Stimulated activated CD4-positive, alpha-beta T cell treated with anti-CD3 and anti-CD28 coated beads, Interleukin-4, amount 100 ng/mL, for 1 hour (primary cell): ENCODE results near the gene MXD4.

Experiments
- DNase-seq: peaks from one replicate; pipeline ENCODE4 v3.0.0-alpha.2; 2020

The MXD4 gene

DNA sequence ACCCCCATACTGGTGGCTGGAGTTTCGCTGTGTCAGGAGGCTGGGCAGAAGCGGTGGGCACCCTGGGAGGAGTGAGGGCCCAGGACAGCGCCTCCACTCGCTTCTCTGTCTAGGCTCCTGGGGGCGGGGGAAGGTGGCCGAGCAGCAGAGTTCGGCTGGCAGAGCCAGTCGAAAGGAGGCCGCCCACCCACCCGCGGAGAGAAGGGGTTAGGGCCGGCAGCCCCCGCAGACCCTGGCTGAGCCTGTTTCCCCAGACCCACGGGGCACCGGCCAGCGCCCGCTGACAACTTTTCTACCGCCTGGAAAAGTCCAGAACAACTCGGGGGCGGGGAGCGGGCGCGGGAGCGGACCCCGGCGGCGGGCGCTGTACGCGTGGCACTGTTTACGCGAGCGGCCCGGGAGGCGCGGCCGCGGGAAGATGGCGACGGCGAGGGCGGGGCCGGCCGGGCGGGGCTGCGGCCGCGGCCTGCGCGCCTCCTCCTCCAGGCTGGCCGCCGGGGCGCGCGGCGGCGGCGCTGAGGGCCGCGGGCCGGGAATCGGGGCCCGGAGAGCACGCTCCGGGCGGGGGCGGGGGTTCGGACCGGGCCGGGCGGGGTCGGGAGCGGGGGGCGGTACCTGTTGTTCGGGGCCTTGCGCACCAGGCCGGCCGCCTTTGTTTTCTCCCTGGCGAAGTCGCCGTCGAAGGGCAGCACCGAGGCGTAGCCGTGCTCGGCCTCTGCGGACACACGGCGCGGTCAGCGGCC lies 628 bp downstream of the MXD4 start:
- DNase-seq: peak; percentile 64

DNA sequence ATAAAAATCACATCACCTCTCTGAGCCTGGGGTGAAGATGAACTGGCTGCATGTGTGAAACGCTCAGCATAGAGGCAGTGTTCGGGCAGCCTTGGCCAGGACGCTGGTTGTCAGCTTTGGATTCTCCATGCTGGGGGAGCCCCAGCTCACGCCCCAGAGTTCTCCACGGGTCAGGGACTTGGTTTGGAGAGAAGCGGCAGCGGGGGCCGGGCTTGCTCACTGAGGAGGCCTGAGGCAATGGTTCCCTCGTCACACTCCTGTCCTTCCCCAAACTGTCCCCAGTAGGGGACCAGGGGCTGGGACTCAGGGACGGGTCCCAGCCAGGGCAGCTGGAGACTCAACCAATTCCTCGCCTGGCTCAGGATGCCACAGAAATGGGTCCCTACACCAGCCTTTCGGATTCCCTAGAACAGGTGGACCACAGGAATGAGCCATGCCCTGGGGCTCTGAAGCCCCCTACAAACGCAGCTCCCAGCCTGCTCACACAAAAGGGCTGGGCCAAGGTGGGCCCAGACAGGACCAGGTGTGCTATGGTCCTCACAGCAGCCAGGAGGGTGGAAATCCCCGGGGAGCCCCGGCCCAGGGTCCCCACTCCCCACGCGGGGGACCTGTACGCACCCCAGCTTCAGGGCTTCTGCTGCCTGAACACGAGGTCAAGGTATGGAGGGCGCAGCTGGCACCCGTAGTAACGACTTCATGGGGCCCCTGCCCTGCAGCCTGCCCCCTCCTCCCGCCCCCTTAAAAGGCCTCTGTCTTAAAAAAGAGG lies 1.4 kb downstream of the MXD4 start:
- DNase-seq: peak; percentile 1

DNA sequence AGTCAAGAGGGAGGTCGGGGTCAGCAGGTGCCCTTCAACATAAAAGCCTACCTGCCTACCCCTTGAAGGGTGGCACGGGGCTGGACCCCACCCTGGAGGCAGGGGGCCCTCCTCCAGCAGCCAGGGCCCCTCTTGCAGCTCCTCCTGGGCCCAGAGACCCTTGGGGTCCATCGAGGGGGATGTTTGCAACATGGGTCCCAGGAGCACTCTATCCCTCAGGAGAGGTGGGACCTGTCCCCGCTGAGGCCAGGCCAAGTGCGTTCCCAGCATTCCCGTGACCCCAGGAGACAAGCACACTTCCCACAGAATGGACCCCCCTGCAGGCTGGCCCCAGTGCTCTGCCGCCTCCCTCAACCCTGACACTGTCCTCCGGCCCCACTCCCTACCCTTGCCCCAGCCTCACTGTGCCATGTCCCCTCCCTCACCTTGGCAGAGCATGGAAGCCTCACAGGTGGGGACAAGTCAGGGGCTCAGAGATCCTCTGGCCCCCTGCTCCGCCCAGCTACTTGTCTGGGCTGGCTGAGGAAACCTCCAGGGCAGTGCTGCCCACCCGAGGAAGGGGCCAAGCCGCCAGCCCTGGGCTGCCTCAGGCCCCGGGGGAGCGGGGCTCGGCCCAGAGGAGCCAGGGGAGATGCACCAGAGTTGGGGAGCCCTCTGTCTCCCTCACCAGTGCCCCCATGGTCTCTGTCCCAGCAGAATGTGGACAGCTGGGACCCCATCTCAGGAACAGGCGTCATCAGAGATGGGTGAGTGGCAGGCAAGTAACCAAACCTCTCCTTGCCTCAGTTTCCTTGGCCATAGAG lies 2.2 kb downstream of the MXD4 start:
- DNase-seq: no peak

GRCh38 chr4:2259036-2259540 lies 2.8 kb downstream of the MXD4 start:
- DNase-seq: peak; percentile 1

DNA sequence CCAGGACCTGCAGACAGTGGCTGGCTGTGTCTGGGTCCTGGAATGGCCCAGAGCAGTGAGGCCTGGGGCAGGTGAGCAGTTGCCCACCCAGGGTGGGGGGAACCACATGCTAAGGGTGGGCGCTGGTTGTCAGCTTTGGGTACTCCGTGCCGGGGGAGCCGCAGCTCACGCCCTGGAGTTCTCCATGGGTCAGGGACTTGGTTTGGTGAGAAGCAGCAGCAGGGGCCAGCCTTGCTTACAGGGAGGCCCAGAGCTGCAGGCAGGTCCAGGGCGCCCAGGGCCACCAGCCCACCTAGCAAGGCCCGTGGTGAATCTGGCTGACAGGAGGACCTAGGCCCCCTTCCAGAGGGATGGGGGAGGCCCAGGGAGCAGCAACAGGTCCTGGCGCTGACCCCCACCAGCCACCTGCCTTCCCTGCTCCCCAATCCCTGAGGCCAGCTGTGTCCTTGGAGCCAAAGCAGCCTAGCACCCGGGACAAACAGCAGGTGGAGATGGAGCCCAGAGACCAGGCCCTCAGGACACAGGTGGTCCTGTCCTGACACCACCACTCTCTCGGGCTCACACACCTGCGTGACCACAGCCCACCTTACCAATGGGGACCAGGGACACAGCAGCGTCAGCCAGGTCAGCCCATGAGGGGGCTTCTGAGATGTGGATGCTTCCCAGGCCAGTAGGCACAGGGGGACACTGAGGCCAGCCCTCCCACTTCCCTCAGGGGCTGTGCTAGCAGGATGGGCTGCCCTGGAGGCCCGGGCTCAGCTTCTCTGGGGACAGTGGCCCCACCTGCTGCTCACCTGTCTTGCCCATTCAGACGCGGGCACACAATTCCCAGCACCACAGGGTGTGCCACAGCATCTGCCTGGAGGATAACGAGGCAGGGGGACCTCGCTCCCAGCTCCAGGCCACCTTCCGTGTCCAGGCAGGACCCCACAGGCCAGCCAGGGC lies 3.5 kb downstream of the MXD4 start:
- peak; percentile 1 for DNase-seq

- DNase-seq: no peak
Observed at GRCh38 chr4:2257361-2258081, 4.4 kb downstream of the MXD4 start.

- no peak for DNase-seq
Observed at GRCh38 chr4:2256781-2257191, 5.1 kb downstream of the MXD4 start.

GRCh38 chr4:2256156-2256731 lies 5.7 kb downstream of the MXD4 start:
- DNase-seq: no peak

DNA sequence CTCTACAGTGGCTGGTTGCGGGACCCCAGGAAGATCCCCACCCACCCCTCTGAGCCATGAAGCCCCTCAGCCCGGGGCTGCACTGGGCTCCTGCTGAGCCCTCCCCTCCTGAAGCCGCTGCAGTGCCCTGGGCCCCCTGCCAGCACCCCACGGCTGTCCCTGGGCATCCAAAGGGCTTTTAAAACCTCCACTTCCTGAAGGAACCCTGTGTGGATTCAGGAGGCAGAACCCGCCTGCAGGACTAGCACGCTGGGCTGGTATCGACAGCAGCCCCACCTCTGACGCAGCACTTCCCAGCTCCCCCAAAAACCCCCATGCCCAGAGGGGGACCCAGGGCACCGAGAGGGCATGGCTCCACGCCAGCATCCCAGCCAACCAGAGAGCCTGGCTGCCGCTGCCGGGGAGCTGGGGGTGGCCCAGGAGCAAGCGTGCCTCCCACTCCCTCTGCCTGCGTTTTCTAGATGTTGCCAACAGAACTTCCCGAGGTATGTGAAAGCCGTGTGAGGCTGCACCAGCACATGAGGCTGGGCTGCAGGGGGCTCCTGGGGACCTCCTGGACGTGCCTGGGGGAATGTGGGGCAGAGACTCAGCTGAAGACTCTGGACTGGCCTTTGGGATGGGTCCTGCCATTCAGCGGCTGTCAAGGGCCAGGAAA lies 6.3 kb downstream of the MXD4 start:
- DNase-seq: no peak

GRCh38 chr4:2254665-2255500 lies 7.0 kb downstream of the MXD4 start:
- DNase-seq: no peak

- no peak for DNase-seq
Observed at GRCh38 chr4:2253160-2254084, 8.5 kb downstream of the MXD4 start.

- no peak for DNase-seq
Observed at GRCh38 chr4:2252530-2253091, 9.3 kb downstream of the MXD4 start.

- DNase-seq: no peak
Observed at GRCh38 chr4:2251795-2252529, 9.9 kb downstream of the MXD4 start.

DNA sequence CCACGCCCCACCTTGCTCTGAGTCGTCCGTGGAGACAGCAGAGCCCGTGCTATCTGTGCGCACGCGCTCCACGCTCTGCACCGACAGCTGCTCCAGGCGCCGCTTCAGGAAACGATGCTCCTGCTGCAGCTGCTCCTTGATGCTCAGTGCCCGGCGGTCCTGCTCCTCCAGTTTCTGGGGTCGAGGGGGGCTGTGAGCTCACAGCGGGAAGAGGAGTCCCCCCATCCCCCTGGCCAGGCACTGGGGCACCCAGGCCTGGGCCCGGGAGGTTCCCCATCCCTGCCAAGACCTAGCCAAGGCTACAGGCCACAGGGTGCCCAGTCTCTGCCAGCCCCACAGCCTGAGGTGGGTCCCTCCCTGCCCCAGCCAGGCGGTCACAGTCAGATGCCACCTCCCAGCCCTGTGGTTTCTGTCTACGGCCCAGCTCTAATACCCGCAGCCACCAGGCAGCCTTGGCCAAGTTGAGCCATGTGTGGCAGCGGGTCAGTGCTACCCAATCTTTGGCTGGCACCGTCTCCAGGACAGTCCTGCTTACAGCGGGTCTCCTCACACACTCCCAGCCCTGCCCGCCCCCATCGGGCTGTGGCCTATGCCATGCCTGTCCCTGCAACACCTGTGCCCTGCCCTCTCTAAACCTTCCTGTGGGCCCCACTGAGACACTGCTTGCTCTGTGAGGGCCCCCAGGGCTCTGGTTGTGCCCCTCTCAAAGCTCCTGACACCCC lies 10.7 kb downstream of the MXD4 start:
- no peak for DNase-seq

DNA sequence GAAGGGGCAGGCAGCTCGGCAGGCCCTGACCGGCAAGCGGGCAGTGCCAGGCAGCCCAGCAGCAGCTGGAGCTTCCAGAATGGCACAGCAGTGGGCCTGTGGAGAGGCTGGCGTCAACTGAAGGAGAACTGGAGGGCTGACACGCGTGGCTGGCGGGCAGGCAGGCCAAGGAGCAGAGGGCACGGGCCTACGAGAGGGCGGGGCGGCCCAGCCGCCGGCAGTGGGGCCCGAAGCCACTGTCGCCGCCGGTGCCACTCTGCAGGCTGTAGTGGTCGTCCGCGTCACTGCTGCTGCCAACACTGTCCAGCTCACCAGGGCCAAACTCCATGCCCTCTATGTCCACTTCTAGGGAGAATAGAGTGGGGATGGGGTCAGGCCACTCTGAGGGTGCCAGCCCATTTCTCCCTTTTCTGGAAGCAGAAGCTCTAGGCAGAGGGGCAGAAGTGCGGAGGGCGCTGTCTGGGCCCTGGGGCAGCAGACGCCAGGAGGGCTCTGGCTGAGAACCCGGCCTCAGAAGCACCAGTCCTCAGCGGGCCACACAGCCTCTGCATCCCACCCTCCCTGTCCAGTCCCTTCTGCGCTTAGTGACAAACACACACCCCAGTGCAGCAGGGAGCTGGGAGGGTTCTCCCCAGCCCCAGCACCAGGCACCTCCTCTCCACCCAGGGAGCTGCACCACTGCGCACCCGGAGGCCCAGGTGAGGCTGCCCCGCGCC lies 11.4 kb downstream of the MXD4 start:
- DNase-seq: no peak
